Uterus (tissue), 2 donors: ENCODE measurements around the gene DHX38.

Source experiments
- POLR2A ChIP-seq, 2 donors: fragments of 450-650 bp; IDR thresholded peaks; one replicate each; pipeline ENCODE4 v1.6.1; 2016; ENCODE audit warnings: antibody characterized with exemption in 2 of 2, mild to moderate bottlenecking in 1 of 2, moderate library complexity in 1 of 2
- TF ChIP-seq, protein P1 (sequence below), 4 experiments: fragments of 200-600 bp in 2 of 4; fragments of 450-650 bp in 2 of 4; sonication (generic) in 2 of 4; IDR thresholded peaks; one replicate each; pipeline ENCODE4 v1.5.1; 2016 to 2019; ENCODE audit warnings: antibody characterized with exemption in 4 of 4, mild to moderate bottlenecking in 2 of 4, moderate library complexity in 1 of 4

DNA sequence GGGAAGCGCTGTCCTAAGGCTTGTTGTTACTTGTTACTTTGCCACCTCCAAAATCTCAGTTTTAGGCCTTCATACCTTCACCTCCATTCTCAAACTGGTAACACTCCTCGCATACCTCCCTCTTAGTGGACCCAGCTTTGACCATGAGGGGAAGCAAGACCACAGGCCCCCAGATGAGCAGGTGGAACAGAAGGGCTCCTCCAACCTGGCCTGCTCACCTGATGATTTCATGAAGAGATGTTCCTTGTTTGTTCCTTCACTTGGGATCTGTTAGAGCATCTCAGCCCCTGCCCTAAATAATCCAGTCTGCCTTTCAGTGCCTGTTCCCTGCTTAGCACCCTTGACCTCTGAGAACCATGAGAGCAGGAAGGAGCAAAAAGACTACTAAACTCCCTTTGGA is 28.7 kb downstream of the DHX38 start:
- TF ChIP-seq, protein P1, sequence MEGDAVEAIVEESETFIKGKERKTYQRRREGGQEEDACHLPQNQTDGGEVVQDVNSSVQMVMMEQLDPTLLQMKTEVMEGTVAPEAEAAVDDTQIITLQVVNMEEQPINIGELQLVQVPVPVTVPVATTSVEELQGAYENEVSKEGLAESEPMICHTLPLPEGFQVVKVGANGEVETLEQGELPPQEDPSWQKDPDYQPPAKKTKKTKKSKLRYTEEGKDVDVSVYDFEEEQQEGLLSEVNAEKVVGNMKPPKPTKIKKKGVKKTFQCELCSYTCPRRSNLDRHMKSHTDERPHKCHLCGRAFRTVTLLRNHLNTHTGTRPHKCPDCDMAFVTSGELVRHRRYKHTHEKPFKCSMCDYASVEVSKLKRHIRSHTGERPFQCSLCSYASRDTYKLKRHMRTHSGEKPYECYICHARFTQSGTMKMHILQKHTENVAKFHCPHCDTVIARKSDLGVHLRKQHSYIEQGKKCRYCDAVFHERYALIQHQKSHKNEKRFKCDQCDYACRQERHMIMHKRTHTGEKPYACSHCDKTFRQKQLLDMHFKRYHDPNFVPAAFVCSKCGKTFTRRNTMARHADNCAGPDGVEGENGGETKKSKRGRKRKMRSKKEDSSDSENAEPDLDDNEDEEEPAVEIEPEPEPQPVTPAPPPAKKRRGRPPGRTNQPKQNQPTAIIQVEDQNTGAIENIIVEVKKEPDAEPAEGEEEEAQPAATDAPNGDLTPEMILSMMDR (IDR thresholded peaks at IDR 0.05), result no peak
- TF ChIP-seq POLR2A (IDR thresholded peaks at IDR 0.05), result no peak
